Esophagus muscularis mucosa (tissue), 3 donors: ENCODE data around the gene SLC51A.

ENCODE experiments used
- CTCF ChIP-seq, 3 experiments: fragments of 200-600 bp in 2 of 3; fragments of 450-650 bp in 1 of 3; sonication (generic) in 2 of 3; IDR thresholded peaks; one replicate each; pipeline ENCODE4 v1.5.1; 2017 to 2019; ENCODE audit warnings: antibody characterized with exemption in 3 of 3, mild to moderate bottlenecking in 2 of 3, moderate library complexity in 1 of 3
- EP300 ChIP-seq: sonication (generic); formaldehyde crosslinking; IDR thresholded peaks from one replicate; pipeline ENCODE4 v1.6.1; 2017; ENCODE audit warnings: antibody characterized with exemption

GRCh38 chr3:196186651-196187573 is 29.4 kb upstream of the SLC51A start:
- no peak for TF ChIP-seq CTCF (IDR thresholded peaks at IDR 0.05)
- no peak for TF ChIP-seq EP300
